ENCODE measurements around the gene AMFR.

Gene AMFR

GRCh38 chr16:56373003-56373402 lies 52.3 kb downstream of the AMFR start:
- Histone ChIP-seq H3K27ac (ENCODE audit: extremely low read depth, low read depth, low read length) (no peak overlapping the region), H3K4me3 (ENCODE audit: low read depth, low read length) (no peak overlapping the region), H3K9me3 (ENCODE audit: control insufficient read depth, insufficient read depth, low read depth, low read length) (no peaks in the 10 kb centered on the region), H3K36me3 (ENCODE audit: control insufficient read depth in 2 of 2, insufficient read depth in 1 of 2, low read length in 2 of 2) (peaks cover 7 to 39% of the 10 kb centered on the region in 2 experiments; a peak in 2 of 3 replicates), H3K4me1 (ENCODE audit: control insufficient read depth, insufficient read depth, low read length) (peaks cover 28% of the 10 kb centered on the region)
- TF ChIP-seq ZNF660 (tag by site-specific recombination; IDR thresholded peaks at IDR 0.05) (no peak), IKZF3 (tag by site-specific recombination; IDR thresholded peaks at IDR 0.05) (0 out of 2 replicates have a peak, but pooled peaks have one; percentile 26), ZFP41 (tag by site-specific recombination; IDR thresholded peaks at IDR 0.05; ENCODE audit: borderline replicate concordance) (no peak), MZF1 (tag by site-specific recombination; IDR thresholded peaks at IDR 0.05; ENCODE audit: borderline replicate concordance) (peak; percentile 84; the same call in 1 of the 2 replicates), ZNF426 (tag by site-specific recombination; IDR thresholded peaks at IDR 0.05) (no peak), FEZF1 (tag by site-specific recombination; IDR thresholded peaks at IDR 0.05) (no peak), GLIS1 (tag by site-specific recombination; IDR thresholded peaks at IDR 0.05) (peak; percentile 18; the same call in 1 of the 2 replicates), ZBTB17 (tag by site-specific recombination; IDR thresholded peaks at IDR 0.05) (0 out of 2 replicates have a peak, but pooled peaks have one; percentile 9), ZNF600 (tag by site-specific recombination; IDR thresholded peaks at IDR 0.05) (peak; percentile 86), ZBTB20 (tag by site-specific recombination; IDR thresholded peaks at IDR 0.05) (peak; percentile 29; the same call in 1 of the 2 replicates)
- TF ChIP-seq, protein P1, sequence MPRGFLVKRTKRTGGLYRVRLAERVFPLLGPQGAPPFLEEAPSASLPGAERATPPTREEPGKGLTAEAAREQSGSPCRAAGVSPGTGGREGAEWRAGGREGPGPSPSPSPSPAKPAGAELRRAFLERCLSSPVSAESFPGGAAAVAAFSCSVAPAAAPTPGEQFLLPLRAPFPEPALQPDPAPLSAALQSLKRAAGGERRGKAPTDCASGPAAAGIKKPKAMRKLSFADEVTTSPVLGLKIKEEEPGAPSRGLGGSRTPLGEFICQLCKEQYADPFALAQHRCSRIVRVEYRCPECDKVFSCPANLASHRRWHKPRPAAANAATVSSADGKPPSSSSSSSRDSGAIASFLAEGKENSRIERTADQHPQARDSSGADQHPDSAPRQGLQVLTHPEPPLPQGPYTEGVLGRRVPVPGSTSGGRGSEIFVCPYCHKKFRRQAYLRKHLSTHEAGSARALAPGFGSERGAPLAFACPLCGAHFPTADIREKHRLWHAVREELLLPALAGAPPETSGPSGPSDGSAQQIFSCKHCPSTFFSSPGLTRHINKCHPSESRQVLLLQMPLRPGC (tag by site-specific recombination; IDR thresholded peaks at IDR 0.05), result peak; percentile 64
- TF ChIP-seq, protein P2, sequence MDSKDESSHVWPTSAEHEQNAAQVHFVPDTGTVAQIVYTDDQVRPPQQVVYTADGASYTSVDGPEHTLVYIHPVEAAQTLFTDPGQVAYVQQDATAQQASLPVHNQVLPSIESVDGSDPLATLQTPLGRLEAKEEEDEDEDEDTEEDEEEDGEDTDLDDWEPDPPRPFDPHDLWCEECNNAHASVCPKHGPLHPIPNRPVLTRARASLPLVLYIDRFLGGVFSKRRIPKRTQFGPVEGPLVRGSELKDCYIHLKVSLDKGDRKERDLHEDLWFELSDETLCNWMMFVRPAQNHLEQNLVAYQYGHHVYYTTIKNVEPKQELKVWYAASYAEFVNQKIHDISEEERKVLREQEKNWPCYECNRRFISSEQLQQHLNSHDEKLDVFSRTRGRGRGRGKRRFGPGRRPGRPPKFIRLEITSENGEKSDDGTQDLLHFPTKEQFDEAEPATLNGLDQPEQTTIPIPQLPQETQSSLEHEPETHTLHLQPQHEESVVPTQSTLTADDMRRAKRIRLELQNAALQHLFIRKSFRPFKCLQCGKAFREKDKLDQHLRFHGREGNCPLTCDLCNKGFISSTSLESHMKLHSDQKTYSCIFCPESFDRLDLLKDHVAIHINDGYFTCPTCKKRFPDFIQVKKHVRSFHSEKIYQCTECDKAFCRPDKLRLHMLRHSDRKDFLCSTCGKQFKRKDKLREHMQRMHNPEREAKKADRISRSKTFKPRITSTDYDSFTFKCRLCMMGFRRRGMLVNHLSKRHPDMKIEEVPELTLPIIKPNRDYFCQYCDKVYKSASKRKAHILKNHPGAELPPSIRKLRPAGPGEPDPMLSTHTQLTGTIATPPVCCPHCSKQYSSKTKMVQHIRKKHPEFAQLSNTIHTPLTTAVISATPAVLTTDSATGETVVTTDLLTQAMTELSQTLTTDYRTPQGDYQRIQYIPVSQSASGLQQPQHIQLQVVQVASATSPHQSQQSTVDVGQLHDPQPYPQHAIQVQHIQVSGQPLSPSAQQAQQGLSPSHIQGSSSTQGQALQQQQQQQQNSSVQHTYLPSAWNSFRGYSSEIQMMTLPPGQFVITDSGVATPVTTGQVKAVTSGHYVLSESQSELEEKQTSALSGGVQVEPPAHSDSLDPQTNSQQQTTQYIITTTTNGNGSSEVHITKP (tag by site-specific recombination; IDR thresholded peaks at IDR 0.05), result peak; percentile 50
- CTCF ChIA-PET, result no interaction called here
- POLR2A ChIA-PET, result no interaction called here

DNA sequence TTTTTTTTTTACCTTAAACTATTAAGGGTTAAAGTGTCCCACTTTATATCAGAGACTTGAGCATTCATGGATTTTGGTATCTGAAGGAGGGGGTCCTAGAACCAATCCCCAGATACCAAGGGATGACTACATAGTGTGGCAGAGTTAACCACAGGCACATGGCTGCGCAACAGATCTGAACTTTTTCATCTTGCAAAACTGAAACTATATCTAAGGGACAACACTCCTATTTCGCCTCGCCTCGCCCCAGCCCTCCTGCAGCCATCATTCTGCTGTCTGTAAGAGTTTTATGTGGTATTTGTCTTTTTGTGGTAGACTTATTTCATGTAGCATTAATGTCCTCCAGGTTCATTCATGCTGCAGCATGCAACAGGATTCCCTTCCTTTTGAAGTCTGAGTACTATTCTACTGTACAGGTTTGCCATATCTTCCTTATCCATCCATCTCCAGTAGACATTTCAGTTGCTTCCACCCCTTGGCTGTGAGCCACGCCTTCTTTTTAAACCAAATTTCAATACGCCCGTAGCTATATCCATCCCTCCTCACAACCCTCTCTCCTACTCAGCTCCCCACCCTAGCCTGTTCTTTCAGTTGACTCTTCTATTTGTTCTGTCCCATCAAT lies 53.2 kb downstream of the AMFR start:
- H3K9me3 ChIP-seq (ENCODE audit: control insufficient read depth, insufficient read depth, low read depth, low read length), result no peaks in the 10 kb centered on the region
- ChIA-PET POLR2A (no interaction called here), CTCF (interaction anchor here (0.6 to 4.3 kb wide), 3 partner anchors 16 to 828 kb away, joined by 3 to 35 read pairs (median 4); no protein-coding TSS in a partner anchor)
- H3K4me1 ChIP-seq (ENCODE audit: control insufficient read depth, insufficient read depth, low read length), result peaks cover 28% of the 10 kb centered on the region
- no peak overlapping the region for H3K27ac ChIP-seq (ENCODE audit: extremely low read depth, low read depth, low read length)
- peaks cover 7 to 40% of the 10 kb centered on the region in 2 experiments; a peak in 2 of 3 replicates for H3K36me3 ChIP-seq (ENCODE audit: control insufficient read depth in 2 of 2, insufficient read depth in 1 of 2, low read length in 2 of 2)
- no peak overlapping the region for H3K4me3 ChIP-seq (ENCODE audit: low read depth, low read length)
- TF ChIP-seq, protein P3, sequence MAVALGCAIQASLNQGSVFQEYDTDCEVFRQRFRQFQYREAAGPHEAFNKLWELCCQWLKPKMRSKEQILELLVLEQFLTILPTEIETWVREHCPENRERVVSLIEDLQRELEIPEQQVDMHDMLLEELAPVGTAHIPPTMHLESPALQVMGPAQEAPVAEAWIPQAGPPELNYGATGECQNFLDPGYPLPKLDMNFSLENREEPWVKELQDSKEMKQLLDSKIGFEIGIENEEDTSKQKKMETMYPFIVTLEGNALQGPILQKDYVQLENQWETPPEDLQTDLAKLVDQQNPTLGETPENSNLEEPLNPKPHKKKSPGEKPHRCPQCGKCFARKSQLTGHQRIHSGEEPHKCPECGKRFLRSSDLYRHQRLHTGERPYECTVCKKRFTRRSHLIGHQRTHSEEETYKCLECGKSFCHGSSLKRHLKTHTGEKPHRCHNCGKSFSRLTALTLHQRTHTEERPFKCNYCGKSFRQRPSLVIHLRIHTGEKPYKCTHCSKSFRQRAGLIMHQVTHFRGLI (tag by site-specific recombination; IDR thresholded peaks at IDR 0.05), result no peak
- TF ChIP-seq ZNF561 (tag by site-specific recombination; IDR thresholded peaks at IDR 0.05; ENCODE audit: borderline replicate concordance), result no peak
- no peak for TF ChIP-seq ZNF76 (tag by site-specific recombination; IDR thresholded peaks at IDR 0.05; ENCODE audit: borderline replicate concordance, low read depth)
- TF ChIP-seq CTCF (tag by site-specific recombination; IDR thresholded peaks at IDR 0.05), result no peak
- no peak for TF ChIP-seq BCL11A (tag by site-specific recombination; IDR thresholded peaks at IDR 0.05; ENCODE audit: low read depth)
- TF ChIP-seq SCRT1 (tag by site-specific recombination; IDR thresholded peaks at IDR 0.05; ENCODE audit: borderline replicate concordance), result peak; percentile 20; the same call in 1 of the 2 replicates
- TF ChIP-seq SCRT2 (tag by site-specific recombination; IDR thresholded peaks at IDR 0.05), result peak; percentile 51; the same call in 1 of the 2 replicates
- TF ChIP-seq MYNN (tag by site-specific recombination; IDR thresholded peaks at IDR 0.05; ENCODE audit: borderline replicate concordance), result no peak
- TF ChIP-seq ZNF157 (tag by site-specific recombination; IDR thresholded peaks at IDR 0.05), result no peak
- no peak for TF ChIP-seq ZNF302 (tag by site-specific recombination; IDR thresholded peaks at IDR 0.05; ENCODE audit: low read depth)
- TF ChIP-seq ZNF544 (tag by site-specific recombination; IDR thresholded peaks at IDR 0.05), result no peak
- 0 out of 2 replicates have a peak, but pooled peaks have one; percentile 15 for TF ChIP-seq KLF1 (tag by site-specific recombination; IDR thresholded peaks at IDR 0.05)
- no peak for TF ChIP-seq ZEB2 (tag by site-specific recombination; IDR thresholded peaks at IDR 0.05)
- TF ChIP-seq ZNF239 (tag by site-specific recombination; IDR thresholded peaks at IDR 0.05), result no peak
- TF ChIP-seq ZIC2 (tag by site-specific recombination; IDR thresholded peaks at IDR 0.05), result no peak
